ENCODE data around the gene IQSEC1. TPM values are rescaled to one million over a fixed set of nuclear protein-coding genes. Genes with fewer than 3 reads are reported as not detected.

IQSEC1 gene
- total and polyA plus RNA-seq, 2 experiments from 2014 or later, result 17.8 to 51.7 TPM

GRCh38 chr3:12903881-12904280 is 169.3 kb downstream of the IQSEC1 start:
- no peak overlapping the region for H3K4me3 ChIP-seq
- H3K36me3 ChIP-seq, result peaks cover 24% of the 10 kb centered on the region
- no peaks in the 10 kb centered on the region for H3K27me3 ChIP-seq
- TF ChIP-seq, protein P1, sequence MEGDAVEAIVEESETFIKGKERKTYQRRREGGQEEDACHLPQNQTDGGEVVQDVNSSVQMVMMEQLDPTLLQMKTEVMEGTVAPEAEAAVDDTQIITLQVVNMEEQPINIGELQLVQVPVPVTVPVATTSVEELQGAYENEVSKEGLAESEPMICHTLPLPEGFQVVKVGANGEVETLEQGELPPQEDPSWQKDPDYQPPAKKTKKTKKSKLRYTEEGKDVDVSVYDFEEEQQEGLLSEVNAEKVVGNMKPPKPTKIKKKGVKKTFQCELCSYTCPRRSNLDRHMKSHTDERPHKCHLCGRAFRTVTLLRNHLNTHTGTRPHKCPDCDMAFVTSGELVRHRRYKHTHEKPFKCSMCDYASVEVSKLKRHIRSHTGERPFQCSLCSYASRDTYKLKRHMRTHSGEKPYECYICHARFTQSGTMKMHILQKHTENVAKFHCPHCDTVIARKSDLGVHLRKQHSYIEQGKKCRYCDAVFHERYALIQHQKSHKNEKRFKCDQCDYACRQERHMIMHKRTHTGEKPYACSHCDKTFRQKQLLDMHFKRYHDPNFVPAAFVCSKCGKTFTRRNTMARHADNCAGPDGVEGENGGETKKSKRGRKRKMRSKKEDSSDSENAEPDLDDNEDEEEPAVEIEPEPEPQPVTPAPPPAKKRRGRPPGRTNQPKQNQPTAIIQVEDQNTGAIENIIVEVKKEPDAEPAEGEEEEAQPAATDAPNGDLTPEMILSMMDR (IDR thresholded peaks at IDR 0.05; ENCODE audit: low read depth, low read length), result no peak
- DNase-seq (ENCODE audit: low read depth in 1 of 2, low spot score in 1 of 2), result no peak
- H3K9me3 ChIP-seq (ENCODE audit: low read depth), result no peaks in the 10 kb centered on the region
- no peaks in the 10 kb centered on the region for H3K4me1 ChIP-seq (ENCODE audit: low read depth)
- H3K27ac ChIP-seq, result no peak overlapping the region

GRCh38 chr3:12903000-12903800 is 170.0 kb downstream of the IQSEC1 start:
- Histone ChIP-seq H3K27me3 (no peaks in the 10 kb centered on the region), H3K9me3 (ENCODE audit: low read depth) (no peaks in the 10 kb centered on the region), H3K4me1 (ENCODE audit: low read depth) (no peaks in the 10 kb centered on the region), H3K36me3 (peaks cover 19% of the 10 kb centered on the region), H3K27ac (no peak overlapping the region), H3K4me3 (no peak overlapping the region)
- DNase-seq (ENCODE audit: low read depth in 1 of 2, low spot score in 1 of 2), result no peak
- TF ChIP-seq, protein P1 (IDR thresholded peaks at IDR 0.05; ENCODE audit: low read depth, low read length), result no peak

- Histone ChIP-seq H3K4me3 (no peak overlapping the region), H3K4me1 (ENCODE audit: low read depth) (no peaks in the 10 kb centered on the region), H3K27ac (no peak overlapping the region), H3K9me3 (ENCODE audit: low read depth) (no peaks in the 10 kb centered on the region), H3K27me3 (no peaks in the 10 kb centered on the region), H3K36me3 (peaks cover 14% of the 10 kb centered on the region)
- TF ChIP-seq, protein P1 (IDR thresholded peaks at IDR 0.05; ENCODE audit: low read depth, low read length), result no peak
- no peak for DNase-seq (ENCODE audit: low read depth in 1 of 2, low spot score in 1 of 2)
Observed at GRCh38 chr3:12902181-12902999, 170.8 kb downstream of the IQSEC1 start.

DNA sequence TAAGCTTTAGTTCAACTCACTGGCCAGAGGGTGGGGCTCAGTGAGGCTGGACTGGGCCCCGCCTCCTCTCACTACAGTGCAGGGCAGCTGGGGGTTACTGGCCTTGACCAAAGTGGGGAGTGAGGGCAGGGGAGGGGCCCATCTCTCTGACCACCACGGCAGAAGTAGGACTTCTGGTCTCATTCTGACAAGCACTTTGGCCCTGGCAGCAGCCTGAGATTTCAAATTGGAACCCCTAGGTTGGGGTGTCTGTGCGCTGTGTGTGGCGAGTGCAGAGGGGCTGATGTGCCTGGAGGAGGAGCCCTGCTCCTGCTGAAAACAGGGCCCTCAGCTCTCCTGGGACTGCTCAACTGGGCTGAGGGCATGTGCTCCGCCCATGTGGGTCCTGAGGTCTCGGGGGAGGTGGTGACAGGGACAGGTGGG is 171.6 kb downstream of the IQSEC1 start:
- Histone ChIP-seq H3K4me1 (ENCODE audit: low read depth) (no peaks in the 10 kb centered on the region), H3K4me3 (no peak overlapping the region), H3K27ac (no peak overlapping the region), H3K36me3 (peaks cover 14% of the 10 kb centered on the region), H3K27me3 (no peaks in the 10 kb centered on the region), H3K9me3 (ENCODE audit: low read depth) (no peaks in the 10 kb centered on the region)
- TF ChIP-seq, protein P1 (IDR thresholded peaks at IDR 0.05; ENCODE audit: low read depth, low read length), result no peak
- DNase-seq (ENCODE audit: low read depth in 1 of 2, low spot score in 1 of 2), result no peak

- no peaks in the 10 kb centered on the region for H3K4me1 ChIP-seq (ENCODE audit: low read depth)
Observed at GRCh38 chr3:12900885-12901411, 172.3 kb downstream of the IQSEC1 start.

More at GRCh38 chr3:12900885-12901411, 172.3 kb downstream of the IQSEC1 start:
- Histone ChIP-seq H3K9me3 (ENCODE audit: low read depth) (no peaks in the 10 kb centered on the region), H3K27ac (no peak overlapping the region), H3K4me3 (no peak overlapping the region), H3K27me3 (no peaks in the 10 kb centered on the region), H3K36me3 (peaks cover 14% of the 10 kb centered on the region)
- TF ChIP-seq, protein P1 (IDR thresholded peaks at IDR 0.05; ENCODE audit: low read depth, low read length), result no peak
- DNase-seq (ENCODE audit: low read depth in 1 of 2, low spot score in 1 of 2), result no peak
